ENCODE results near the gene SYNPO.
A peak's percentile ranks its signal among the peaks of the same experiment; 100 is the strongest.

The SYNPO gene

GRCh38 chr5:150645070-150645700, 4.7 kb downstream of the SYNPO start:
- Histone ChIP-seq H3K4me1 (peaks cover 11% of the 10 kb centered on the region), H3K27me3 (ENCODE audit: low read depth) (no peaks in the 10 kb centered on the region), H3K36me3 (replicated peaks) (no peaks in the 10 kb centered on the region), H3K4me3 (no peak overlapping the region), H3K9me3 (no peaks in the 10 kb centered on the region)
- in situ Hi-C loops (cut with MboI; ENCODE audit: low sequenced_read_pairs), result no loop called here
- DNase-seq (ENCODE audit: low spot score in 2 of 2), result peak; percentile 34 to 81

GRCh38 chr5:150647275-150648251, 7.1 kb downstream of the SYNPO start:
- in situ Hi-C loops (cut with MboI; ENCODE audit: low sequenced_read_pairs), result no loop called here
- H3K4me3 ChIP-seq, result no peak overlapping the region
- no peaks in the 10 kb centered on the region for H3K36me3 ChIP-seq (replicated peaks)
- DNase-seq (ENCODE audit: low spot score in 2 of 2), result no peak
- H3K4me1 ChIP-seq, result peaks cover 11% of the 10 kb centered on the region
- no peaks in the 10 kb centered on the region for H3K9me3 ChIP-seq
- no peaks in the 10 kb centered on the region for H3K27me3 ChIP-seq (ENCODE audit: low read depth)

- Histone ChIP-seq H3K27me3 (ENCODE audit: low read depth) (no peaks in the 10 kb centered on the region), H3K4me3 (no peak overlapping the region), H3K36me3 (replicated peaks) (no peaks in the 10 kb centered on the region), H3K9me3 (no peaks in the 10 kb centered on the region), H3K4me1 (peaks cover 11% of the 10 kb centered on the region)
- in situ Hi-C loops (cut with MboI; ENCODE audit: low sequenced_read_pairs), result no loop called here
- DNase-seq (ENCODE audit: low spot score in 2 of 2), result no peak
Observed at GRCh38 chr5:150648294-150649107, 8.0 kb downstream of the SYNPO start.

- in situ Hi-C loops (cut with MboI; ENCODE audit: low sequenced_read_pairs), result loop anchor here (5.0 to 25.0 kb wide), 2 partner anchors 92 to 187 kb away; no protein-coding TSS in a partner anchor
Observed at GRCh38 chr5:150649108-150650020, 8.9 kb downstream of the SYNPO start.

GRCh38 chr5:150650021-150651006, 9.9 kb downstream of the SYNPO start:
- no peaks in the 10 kb centered on the region for H3K9me3 ChIP-seq
- H3K36me3 ChIP-seq (replicated peaks), result no peaks in the 10 kb centered on the region
- in situ Hi-C loops (cut with MboI; ENCODE audit: low sequenced_read_pairs), result loop anchor here (5.0 to 25.0 kb wide), 2 partner anchors 93 to 188 kb away; no protein-coding TSS in a partner anchor
- DNase-seq (ENCODE audit: low spot score in 2 of 2), result no peak
- no peak overlapping the region for H3K4me3 ChIP-seq
- H3K4me1 ChIP-seq, result peaks cover under 1% of the 10 kb centered on the region
- H3K27me3 ChIP-seq (ENCODE audit: low read depth), result no peaks in the 10 kb centered on the region

More at GRCh38 chr5:150649108-150650020, 8.9 kb downstream of the SYNPO start:
- Histone ChIP-seq H3K4me3 (no peak overlapping the region), H3K27me3 (ENCODE audit: low read depth) (no peaks in the 10 kb centered on the region), H3K36me3 (replicated peaks) (no peaks in the 10 kb centered on the region), H3K9me3 (no peaks in the 10 kb centered on the region), H3K4me1 (peaks cover 10% of the 10 kb centered on the region)
- DNase-seq (ENCODE audit: low spot score in 2 of 2), result no peak

- in situ Hi-C loops (cut with MboI; ENCODE audit: low sequenced_read_pairs), result loop anchor here (5.0 to 25.0 kb wide), 2 partner anchors 94 to 189 kb away; no protein-coding TSS in a partner anchor
- Histone ChIP-seq H3K4me1 (no peaks in the 10 kb centered on the region; the same call in 1 of the 2 replicates), H3K27me3 (ENCODE audit: low read depth) (no peaks in the 10 kb centered on the region), H3K9me3 (no peaks in the 10 kb centered on the region), H3K4me3 (no peak overlapping the region), H3K36me3 (replicated peaks) (no peaks in the 10 kb centered on the region)
- DNase-seq (ENCODE audit: low spot score in 2 of 2), result no peak
Observed at GRCh38 chr5:150651382-150651781, 10.9 kb downstream of the SYNPO start.

GRCh38 chr5:150651924-150652671, 11.6 kb downstream of the SYNPO start:
- Histone ChIP-seq H3K9me3 (no peaks in the 10 kb centered on the region), H3K4me1 (peaks cover 3% of the 10 kb centered on the region), H3K27me3 (ENCODE audit: low read depth) (no peaks in the 10 kb centered on the region), H3K4me3 (no peak overlapping the region), H3K36me3 (replicated peaks) (no peaks in the 10 kb centered on the region)
- no peak for DNase-seq (ENCODE audit: low spot score in 2 of 2)
- in situ Hi-C loops (cut with MboI; ENCODE audit: low sequenced_read_pairs), result loop anchor here (5.0 to 25.0 kb wide), 2 partner anchors 95 to 190 kb away; no protein-coding TSS in a partner anchor

- no peaks in the 10 kb centered on the region for H3K27me3 ChIP-seq (ENCODE audit: low read depth)
- H3K4me3 ChIP-seq, result no peak overlapping the region
- no peaks in the 10 kb centered on the region for H3K9me3 ChIP-seq
- peaks cover 5% of the 10 kb centered on the region for H3K4me1 ChIP-seq
- H3K36me3 ChIP-seq (replicated peaks), result no peaks in the 10 kb centered on the region
- in situ Hi-C loops (cut with MboI; ENCODE audit: low sequenced_read_pairs), result loop anchor here (5.0 to 25.0 kb wide), 2 partner anchors 96 to 191 kb away; no protein-coding TSS in a partner anchor
- DNase-seq (ENCODE audit: low spot score in 2 of 2), result no peak
Observed at GRCh38 chr5:150653145-150653761, 12.8 kb downstream of the SYNPO start.

- Histone ChIP-seq H3K9me3 (no peaks in the 10 kb centered on the region), H3K4me3 (no peak overlapping the region), H3K27me3 (ENCODE audit: low read depth) (no peaks in the 10 kb centered on the region), H3K36me3 (replicated peaks) (no peaks in the 10 kb centered on the region), H3K4me1 (peaks cover 5% of the 10 kb centered on the region)
- DNase-seq (ENCODE audit: low spot score in 2 of 2), result no peak
- in situ Hi-C loops (cut with MboI; ENCODE audit: low sequenced_read_pairs), result loop anchor here (5.0 to 25.0 kb wide), 2 partner anchors 97 to 192 kb away; no protein-coding TSS in a partner anchor
Observed at GRCh38 chr5:150653762-150654556, 13.5 kb downstream of the SYNPO start.

- in situ Hi-C loops (cut with MboI; ENCODE audit: low sequenced_read_pairs), result loop anchor here (25.0 kb wide), 1 partner anchor 193 kb away; no protein-coding TSS in a partner anchor
- no peaks in the 10 kb centered on the region for H3K9me3 ChIP-seq
- peaks cover 5% of the 10 kb centered on the region for H3K4me1 ChIP-seq
- DNase-seq (ENCODE audit: low spot score in 2 of 2), result no peak
- no peaks in the 10 kb centered on the region for H3K27me3 ChIP-seq (ENCODE audit: low read depth)
- no peaks in the 10 kb centered on the region for H3K36me3 ChIP-seq (replicated peaks)
- no peak overlapping the region for H3K4me3 ChIP-seq
Observed at GRCh38 chr5:150655221-150655620, 14.8 kb downstream of the SYNPO start.

All from HAP-1 (cell line).